IMR-90 (cell line): ENCODE data around the gene PMAIP1. TPM values are rescaled to one million over a fixed set of nuclear protein-coding genes. Genes with fewer than 3 reads are reported as not detected.

ENCODE experiments used
- ATAC-seq: fragments of 200-7000 bp; cut with Tn5 transposase; 2 replicates; pipeline ENCODE4 v1.9.1; 2020; ENCODE audit warnings: low read depth, mild to moderate bottlenecking, moderate library complexity
- BruUV-seq: library from RNA; stranded (reverse); fragments of 400-500 nt; replicated peaks from 2 replicates; lab custom pipeline; 2021; lab: Mats Ljungman, UMichigan
- CTCF ChIA-PET: fragments of 300-600 bp; formaldehyde crosslinking; extraction: SDS; loops from one replicate; lab custom pipeline; 2021; ENCODE audit warnings: antibody characterized with exemption; lab: Yijun Ruan, JAX
- POLR2A ChIA-PET: fragments of 300-600 bp; sonication (Branson Sonifier 250); formaldehyde crosslinking; loops from one replicate; lab custom pipeline; 2022; ENCODE audit warnings: antibody characterized with exemption; ENCODE audit not compliant: unreplicated experiment; lab: Charles Lee
- DNase-seq: peaks from one replicate; pipeline ENCODE4 v3.0.0; 2013
- H2AFZ ChIP-seq: replicated peaks from 2 replicates; pipeline ENCODE3; 2013; ENCODE audit warnings: low read length, mild to moderate bottlenecking; ENCODE audit not compliant: poor library complexity
- H2AK5ac ChIP-seq: 2 replicates; pipeline ENCODE4 v1.6.1; 2013; ENCODE audit warnings: low read depth, low read length, inconsistent platforms
- H2AK9ac ChIP-seq: replicated peaks from 2 replicates; pipeline ENCODE3; 2013; ENCODE audit warnings: mild to moderate bottlenecking, low read depth, low read length, moderate library complexity; ENCODE audit not compliant: poor library complexity
- H2BK120ac ChIP-seq: 2 replicates; pipeline ENCODE4 v1.6.1; 2013; ENCODE audit warnings: low read depth, low read length, inconsistent platforms
- H2BK15ac ChIP-seq: 3 replicates; pipeline ENCODE4 v1.6.1; 2013; ENCODE audit warnings: low read depth, low read length, inconsistent platforms
- H2BK20ac ChIP-seq: 2 replicates; pipeline ENCODE4 v1.6.1; 2013; ENCODE audit warnings: low read depth, mild to moderate bottlenecking, inconsistent platforms, low read length, moderate library complexity
- H2BK5ac ChIP-seq: 2 replicates; pipeline ENCODE4 v1.6.1; 2013; ENCODE audit warnings: mild to moderate bottlenecking, low read depth, low read length, inconsistent platforms; ENCODE audit not compliant: poor library complexity, severe bottlenecking
- H3K14ac ChIP-seq: replicated peaks from 2 replicates; pipeline ENCODE4 v1.6.1; 2013; ENCODE audit warnings: low read depth, low read length, inconsistent platforms
- H3K18ac ChIP-seq: 2 replicates; pipeline ENCODE4 v1.6.1; 2013; ENCODE audit warnings: low read depth, low read length, control low read depth
- H3K23ac ChIP-seq: 2 replicates; pipeline ENCODE4 v1.6.1; 2013; ENCODE audit warnings: low read depth, low read length, inconsistent platforms
- H3K27ac ChIP-seq: 2 replicates; pipeline ENCODE4 v1.5.1; 2013; ENCODE audit warnings: mild to moderate bottlenecking, control low read depth, low read length; ENCODE audit not compliant: insufficient read depth
- H3K27me3 ChIP-seq: 2 replicates; pipeline ENCODE4 v1.6.1; 2013; ENCODE audit warnings: low read length; ENCODE audit not compliant: control insufficient read depth, insufficient read depth
- H3K36me3 ChIP-seq: 2 replicates; pipeline ENCODE4 v1.6.1; 2013; ENCODE audit warnings: low read length, mixed read lengths; ENCODE audit not compliant: control insufficient read depth, insufficient read depth
- H3K4ac ChIP-seq: 2 replicates; pipeline ENCODE4 v1.6.1; 2013; ENCODE audit warnings: low read depth, low read length, inconsistent platforms
- H3K4me1 ChIP-seq: 2 replicates; pipeline ENCODE4 v1.6.1; 2013; ENCODE audit warnings: low read length, mixed read lengths; ENCODE audit not compliant: control insufficient read depth, insufficient read depth
- H3K4me2 ChIP-seq: 2 replicates; pipeline ENCODE4 v1.6.1; 2013; ENCODE audit warnings: low read depth, mild to moderate bottlenecking, control low read depth, low read length, moderate library complexity
- H3K4me3 ChIP-seq: 2 replicates; pipeline ENCODE4 v1.5.1; 2013; ENCODE audit warnings: low read depth, mild to moderate bottlenecking, control low read depth, low read length, moderate library complexity; ENCODE audit not compliant: insufficient read depth
- H3K56ac ChIP-seq: 2 replicates; pipeline ENCODE4 v1.6.1; 2013; ENCODE audit warnings: low read length, inconsistent platforms; ENCODE audit not compliant: insufficient read depth; ENCODE audit errors: extremely low read depth
- H3K79me1 ChIP-seq, 2 experiments: 2 replicates each; pipeline ENCODE4 v1.6.1; 2013; ENCODE audit warnings: low read length in 2 of 2, inconsistent platforms in 1 of 2, low read depth in 1 of 2
- H3K9ac ChIP-seq: 2 replicates; pipeline ENCODE4 v1.6.1; 2013; ENCODE audit warnings: low read depth, low read length, control low read depth
- H3K9me1 ChIP-seq: 2 replicates; pipeline ENCODE4 v1.6.1; 2013; ENCODE audit warnings: low read length, inconsistent platforms; ENCODE audit not compliant: insufficient read depth
- H3K9me3 ChIP-seq: 2 replicates; pipeline ENCODE4 v1.6.1; 2013; ENCODE audit warnings: low read length; ENCODE audit not compliant: control insufficient read depth, insufficient read depth
- H4K20me1 ChIP-seq: 2 replicates; pipeline ENCODE4 v1.6.1; 2013; ENCODE audit warnings: low read length, inconsistent platforms; ENCODE audit not compliant: insufficient read depth
- H4K5ac ChIP-seq: 2 replicates; pipeline ENCODE4 v1.6.1; 2013; ENCODE audit warnings: mild to moderate bottlenecking, low read depth, low read length, control low read depth
- H4K8ac ChIP-seq, 2 experiments: 2 replicates each; pipeline ENCODE4 v1.6.1; 2013; ENCODE audit warnings: low read depth in 2 of 2, low read length in 2 of 2, control low read depth in 1 of 2, inconsistent platforms in 1 of 2
- H4K91ac ChIP-seq: 2 replicates; pipeline ENCODE4 v1.6.1; 2013; ENCODE audit warnings: low read depth, low read length, inconsistent platforms; ENCODE audit not compliant: insufficient read depth
- BHLHE40 ChIP-seq: fragments of 150-350 bp; IDR thresholded peaks from 2 replicates; pipeline ENCODE4 v1.6.1; 2016; ENCODE audit warnings: mild to moderate bottlenecking, low read depth, low read length
- CEBPB ChIP-seq: IDR thresholded peaks from 2 replicates; pipeline ENCODE4 v1.6.1; 2012; ENCODE audit warnings: low read depth, low read length, improper control_type of control experiment
- CHD1 ChIP-seq: IDR thresholded peaks from 2 replicates; pipeline ENCODE4 v1.6.1; 2012; ENCODE audit warnings: low read depth, low read length, improper control_type of control experiment
- CTCF ChIP-seq: conservative IDR thresholded peaks from 2 replicates; pipeline ENCODE4 v1.5.1; 2012; ENCODE audit warnings: mild to moderate bottlenecking, low read depth, low read length, improper control_type of control experiment
- ELK1 ChIP-seq: fragments of 150-350 bp; IDR thresholded peaks from 2 replicates; pipeline ENCODE4 v1.6.1; 2016; ENCODE audit warnings: low read depth, mild to moderate bottlenecking, low read length, moderate library complexity, borderline replicate concordance
- FOS ChIP-seq: fragments of 150-350 bp; IDR thresholded peaks from 2 replicates; pipeline ENCODE4 v1.6.1; 2016; ENCODE audit warnings: low read depth, low read length
- MAFK ChIP-seq: IDR thresholded peaks from 2 replicates; pipeline ENCODE4 v1.6.1; 2012; ENCODE audit warnings: low read depth, low read length, improper control_type of control experiment
- MAZ ChIP-seq: IDR thresholded peaks from 2 replicates; pipeline ENCODE4 v1.6.1; 2012; ENCODE audit warnings: low read depth, mild to moderate bottlenecking, low read length, improper control_type of control experiment, moderate library complexity, borderline replicate concordance
- MXI1 ChIP-seq: IDR thresholded peaks from 2 replicates; pipeline ENCODE4 v1.6.1; 2012; ENCODE audit warnings: low read depth, mild to moderate bottlenecking, low read length, moderate library complexity, borderline replicate concordance
- NFE2L2 ChIP-seq: fragments of 150-350 bp; IDR thresholded peaks from 2 replicates; pipeline ENCODE4 v1.6.1; 2016; ENCODE audit warnings: low read depth, mild to moderate bottlenecking, low read length
- POLR2A ChIP-seq: IDR thresholded peaks from 2 replicates; pipeline ENCODE4 v1.6.1; 2012; ENCODE audit warnings: mild to moderate bottlenecking, low read depth, low read length
- RAD21 ChIP-seq: IDR thresholded peaks from 2 replicates; pipeline ENCODE4 v1.6.1; 2012; ENCODE audit warnings: low read length, improper control_type of control experiment
- RCOR1 ChIP-seq: IDR thresholded peaks from 2 replicates; pipeline ENCODE4 v1.6.1; 2012; ENCODE audit warnings: mild to moderate bottlenecking, low read length, improper control_type of control experiment; ENCODE audit not compliant: insufficient replicate concordance
- RFX5 ChIP-seq: IDR thresholded peaks from 2 replicates; pipeline ENCODE4 v1.8.0; 2012; ENCODE audit warnings: low read depth, mild to moderate bottlenecking, low read length, moderate library complexity
- SMC3 ChIP-seq: fragments of 150-350 bp; IDR thresholded peaks from 2 replicates; pipeline ENCODE4 v1.6.1; 2016; ENCODE audit warnings: low read depth, mild to moderate bottlenecking, antibody characterized with exemption, low read length, moderate library complexity
- USF2 ChIP-seq: fragments of 150-350 bp; IDR thresholded peaks from 2 replicates; pipeline ENCODE4 v1.6.1; 2017; ENCODE audit warnings: mild to moderate bottlenecking, antibody characterized with exemption, low read length, low read depth
- WGBS, 2 experiments: methylation state at CpG; one replicate each; pipeline versions ENCODE4 v1.1.5 to v1.1.7; 2013; ENCODE audit warnings: missing lambda C conversion rate in 2 of 2; ENCODE audit not compliant: insufficient read length in 1 of 2; ENCODE audit errors: extremely low coverage in 2 of 2; 5-methylcytosine and 5-hydroxymethylcytosine counted together
- dilution Hi-C: fragments of 300-500 bp; cut with HindIII; formaldehyde crosslinking; loops from one replicate; pipeline ENCODE4 v1.14.3; 2018; ENCODE audit warnings: low sequenced_read_pairs; ENCODE audit not compliant: unreplicated experiment
- in situ Hi-C: fragments of 300-500 bp; cut with MboI; formaldehyde crosslinking; loops from 3 replicates; pipeline ENCODE4 v1.14.3; 2019; ENCODE audit warnings: low sequenced_read_pairs, inconsistent platforms, mixed read lengths
- intact Hi-C: fragments of 100-400 bp; cut with micrococcal nuclease; formaldehyde crosslinking; loops from 2 replicates; pipeline ENCODE4 v1.10.0; 2022
- polyA plus RNA-seq, 3 experiments: library from polyadenylated mRNA; depleted of rRNA; stranded (reverse); fragments of >200 nt; gene quantifications; 2 replicates each; pipeline ENCODE4 v1.2.3, GENCODE V29; 2012; ENCODE audit warnings: low replicate concordance in 1 of 3
- total RNA-seq: library from RNA; depleted of rRNA; stranded (reverse); fragments of >200 nt; gene quantifications from 2 replicates; pipeline ENCODE4 v1.2.3, GENCODE V29; 2012

PMAIP1 gene
- total and polyA plus RNA-seq, 2 of the 4 experiments (the other 2 are of a cell fraction) = 14.0 to 30.1 TPM

GRCh38 chr18:59893971-59894370, 5.8 kb upstream of the PMAIP1 start:
- peaks cover 5% of the 10 kb centered on the region; the same call in 1 of the 2 replicates for H3K4me1 ChIP-seq
- H2BK15ac ChIP-seq = no peak overlapping the region
- no peak overlapping the region for H2AK9ac ChIP-seq
- H2AK5ac ChIP-seq = 0 out of 2 replicates have a peak overlapping the region, but pooled peaks have one; percentile 37
- intact Hi-C loops = no loop called here
- no TSS peak for BruUV-seq
- no peak overlapping the region for H3K23ac ChIP-seq
- H4K5ac ChIP-seq = no peak overlapping the region
- no peak overlapping the region for H3K9ac ChIP-seq
- no peak overlapping the region for H3K4ac ChIP-seq
- dilution Hi-C loops = no loop called here
- no peak overlapping the region for H3K14ac ChIP-seq
- WGBS, 2 experiments = no CpG with 5 or more reads among the region's 6 CpGs
- in situ Hi-C loops = no loop called here
- no peaks in the 10 kb centered on the region for H3K9me3 ChIP-seq
- DNase-seq (no peak), ATAC-seq (no peak)
- no peak overlapping the region for H2BK20ac ChIP-seq
- H3K4me2 ChIP-seq = no peak overlapping the region
- 0 out of 2 replicates have a peak, but pooled peaks cover 5% of the 10 kb centered on the region for H3K9me1 ChIP-seq
- peaks cover 18 to 23% of the 10 kb centered on the region in 2 experiments; a peak in 3 of 4 replicates for H3K79me1 ChIP-seq
- no peak overlapping the region for H3K18ac ChIP-seq
- no peak overlapping the region for H4K91ac ChIP-seq
- H3K27ac ChIP-seq = no peak overlapping the region
- H3K36me3 ChIP-seq = no peaks in the 10 kb centered on the region
- H4K20me1 ChIP-seq = no peaks in the 10 kb centered on the region
- no peak overlapping the region for H2BK120ac ChIP-seq
- H3K27me3 ChIP-seq = no peaks in the 10 kb centered on the region
- no peak overlapping the region for H3K56ac ChIP-seq
- H4K8ac ChIP-seq = no peak overlapping the region
- ChIA-PET CTCF (no interaction called here), POLR2A (no interaction called here)
- H2AFZ ChIP-seq = no peak overlapping the region
- no peak for TF ChIP-seq MAFK
- no peak for TF ChIP-seq CHD1
- no peak for TF ChIP-seq SMC3
- TF ChIP-seq CEBPB = no peak
- TF ChIP-seq CTCF = no peak
- no peak for TF ChIP-seq RFX5
- no peak for TF ChIP-seq FOS
- TF ChIP-seq RAD21 = no peak
- no peak for TF ChIP-seq MAZ
- TF ChIP-seq USF2 = no peak
- no peak for TF ChIP-seq ELK1
- TF ChIP-seq NFE2L2 = no peak
- TF ChIP-seq POLR2A = no peak
- TF ChIP-seq MXI1 = no peak
- TF ChIP-seq BHLHE40 = no peak
- TF ChIP-seq RCOR1 = no peak
- no peak overlapping the region for H2BK5ac ChIP-seq
- H3K4me3 ChIP-seq = no peak overlapping the region
